ENCODE measurements around the gene PDIA3.
A peak's percentile ranks its signal among the peaks of the same experiment; 100 is the strongest.
"Not testable (repeated sequence)": the region's sequence is repeated elsewhere in the genome, so short reads cannot be mapped to it uniquely, and the experiment has no call there.

PDIA3 gene

GRCh38 chr15:43746245-43746902, at the start of gene PDIA3:
PDIA3 (plus strand) TSS chr15:43746438; CDS start chr15:43746540, 102 bp downstream.
- peak; percentile 96 for DNase-seq

- DNase-seq = no peak
Measured at GRCh38 chr15:43702174-43702573, 44.1 kb upstream of the PDIA3 start.

- no peak for DNase-seq
Measured at GRCh38 chr15:43702701-43703424, 43.4 kb upstream of the PDIA3 start.

GRCh38 chr15:43710431-43711131, 35.7 kb upstream of the PDIA3 start:
- not testable (repeated sequence) for DNase-seq

GRCh38 chr15:43723151-43723550, 23.1 kb upstream of the PDIA3 start:
- DNase-seq = no peak

GRCh38 chr15:43726306-43726705, 19.9 kb upstream of the PDIA3 start:
- not testable (repeated sequence) for DNase-seq

GRCh38 chr15:43728053-43728725, 18.0 kb upstream of the PDIA3 start:
- DNase-seq = not testable (repeated sequence)

- DNase-seq = no peak
Measured at GRCh38 chr15:43735416-43735815, 10.8 kb upstream of the PDIA3 start.

GRCh38 chr15:43746903-43747309, 668 bp downstream of the PDIA3 start:
- DNase-seq = peak; percentile 86

GRCh38 chr15:43748376-43748775, 2.1 kb downstream of the PDIA3 start:
- no peak for DNase-seq

- peak; percentile 44 for DNase-seq
Measured at GRCh38 chr15:43749690-43750345, 3.6 kb downstream of the PDIA3 start.

- no peak for DNase-seq
Measured at GRCh38 chr15:43751885-43752284, 5.6 kb downstream of the PDIA3 start.

- no peak for DNase-seq
Measured at GRCh38 chr15:43762824-43763223, 16.6 kb downstream of the PDIA3 start.

GRCh38 chr15:43763819-43764446, 17.7 kb downstream of the PDIA3 start:
- DNase-seq = no peak

GRCh38 chr15:43769584-43770228, 23.5 kb downstream of the PDIA3 start:
- DNase-seq = peak; percentile 80

GRCh38 chr15:43771816-43772215, 25.6 kb downstream of the PDIA3 start:
- no peak for DNase-seq

GRCh38 chr15:43772624-43773023, 26.4 kb downstream of the PDIA3 start:
- no peak for DNase-seq

GRCh38 chr15:43774062-43774461, 27.8 kb downstream of the PDIA3 start:
- DNase-seq = peak; percentile 44

- peak; percentile 34 for DNase-seq
Measured at GRCh38 chr15:43775411-43775965, 29.2 kb downstream of the PDIA3 start.

GRCh38 chr15:43776101-43776717, 30.0 kb downstream of the PDIA3 start:
- no peak for DNase-seq
